Colonic mucosa (tissue), 4 donors: ENCODE results near the gene CIAO1. TPM values are rescaled to one million over a fixed set of nuclear protein-coding genes. Genes with fewer than 3 reads are reported as not detected.

Experiments
- DNase-seq: peaks from one replicate; pipeline ENCODE4 v3.0.0-alpha.2; 2020
- H3K27ac ChIP-seq: fragments of 200-600 bp; one replicate; pipeline ENCODE4 v1.8.0; 2021
- H3K27me3 ChIP-seq: fragments of 200-600 bp; one replicate; pipeline ENCODE4 v1.8.0; 2021
- H3K36me3 ChIP-seq: fragments of 200-600 bp; one replicate; pipeline ENCODE4 v1.8.0; 2021
- H3K4me1 ChIP-seq: fragments of 200-600 bp; one replicate; pipeline ENCODE4 v1.8.0; 2021; ENCODE audit warnings: mild to moderate bottlenecking
- H3K4me3 ChIP-seq: fragments of 200-600 bp; one replicate; pipeline ENCODE4 v1.8.0; 2021
- H3K9ac ChIP-seq, 2 donors: one replicate each; pipeline ENCODE4 v1.7.0; 2013; ENCODE audit warnings: control low read depth in 2 of 2, low read depth in 2 of 2, low read length in 2 of 2
- H3K9me3 ChIP-seq: fragments of 200-600 bp; one replicate; pipeline ENCODE4 v1.8.0; 2021
- intact Hi-C: fragments of 100-400 bp; cut with DNase I; formaldehyde crosslinking; loops from one replicate; pipeline ENCODE4 v1.14.1; 2022
- total RNA-seq, 2 donors: library from RNA; stranded (reverse); fragmentation: NEBNext Ultra II Directional in 1 of 2; extraction: Animal tissue kit (Norgen Biotek cat#: 25700) in 1 of 2; gene quantifications; one replicate each; pipeline ENCODE4 v1.2.1, GENCODE V29; 2021
- TF ChIP-seq, protein P1 (sequence below): fragments of 200-600 bp; IDR thresholded peaks from one replicate; pipeline ENCODE4 v1.8.0; 2022; ENCODE audit warnings: antibody characterized with exemption, mild to moderate bottlenecking
- donor health status: healthy.
- donor health status: DM: no; HTN: no; CAD: no.
- donor health status: DM: no; HTN: no; CAD: no.

The CIAO1 gene
- total RNA-seq, 2 donors from 2014 or later: 56.0 to 75.5 TPM

DNA sequence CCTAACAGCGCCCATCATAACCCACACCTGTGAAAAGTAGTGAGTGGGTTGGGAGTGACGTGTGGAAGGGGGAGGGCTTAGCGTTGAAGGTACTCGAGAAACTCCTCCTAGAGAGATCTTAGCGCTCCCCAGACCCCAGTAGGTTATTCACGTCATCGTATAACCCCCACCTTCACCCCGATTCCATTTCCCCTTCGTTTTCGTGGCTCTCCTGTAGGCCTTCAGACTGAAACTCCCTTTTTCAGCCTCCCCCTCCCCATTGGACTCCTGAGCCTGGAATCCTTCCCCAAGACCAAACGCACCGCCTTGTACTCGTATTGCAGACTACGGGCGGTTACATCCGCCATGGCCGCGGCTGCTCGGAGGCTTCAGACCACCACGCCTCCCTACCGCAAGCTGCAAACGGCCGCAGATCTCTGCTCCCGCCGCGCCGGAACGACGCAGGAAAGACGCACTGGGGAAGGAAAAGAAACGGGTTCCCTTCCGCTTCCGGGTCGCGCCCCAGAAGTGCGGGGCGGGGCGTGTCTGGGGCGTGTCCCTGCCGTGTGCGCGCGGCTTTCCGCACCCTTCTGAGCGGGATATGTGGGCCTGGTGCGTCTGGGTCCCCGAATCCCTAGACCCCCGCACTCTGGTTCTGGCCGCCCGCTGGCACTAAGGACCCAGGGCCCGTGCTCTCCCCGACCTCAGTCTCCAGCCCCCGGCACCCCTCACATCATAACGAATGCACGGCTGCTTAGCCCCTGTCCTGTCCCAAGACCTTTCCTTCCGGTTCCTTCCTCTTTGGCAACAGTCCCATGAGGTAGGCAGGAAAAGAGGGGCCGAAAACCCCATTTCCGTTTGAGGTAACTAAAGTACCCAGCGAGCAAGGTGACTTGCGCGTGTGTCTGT, 39.3 kb downstream of the CIAO1 start, which contains the start of gene SNRNP200:
Gene SNRNP200 (minus strand): TSS at position 456 of the 888 bp plus-strand sequence. CDS start 109 bp downstream, at position 347.
- peak; percentile 94 for DNase-seq

GRCh38 chr2:96305979-96306308, 39.9 kb downstream of the CIAO1 start:
- Histone ChIP-seq H3K4me1 (peaks cover 12% of the 10 kb centered on the region), H3K36me3 (peaks cover 17% of the 10 kb centered on the region), H3K27me3 (no peaks in the 10 kb centered on the region), H3K4me3 (peak overlapping the region; percentile 72), H3K27ac (peak overlapping the region; percentile 71), H3K9me3 (no peaks in the 10 kb centered on the region), H3K9ac (peak overlapping the region; percentile 74 to 95)
- intact Hi-C loops: no loop called here
- DNase-seq: peak; percentile 27
- TF ChIP-seq, protein P1, sequence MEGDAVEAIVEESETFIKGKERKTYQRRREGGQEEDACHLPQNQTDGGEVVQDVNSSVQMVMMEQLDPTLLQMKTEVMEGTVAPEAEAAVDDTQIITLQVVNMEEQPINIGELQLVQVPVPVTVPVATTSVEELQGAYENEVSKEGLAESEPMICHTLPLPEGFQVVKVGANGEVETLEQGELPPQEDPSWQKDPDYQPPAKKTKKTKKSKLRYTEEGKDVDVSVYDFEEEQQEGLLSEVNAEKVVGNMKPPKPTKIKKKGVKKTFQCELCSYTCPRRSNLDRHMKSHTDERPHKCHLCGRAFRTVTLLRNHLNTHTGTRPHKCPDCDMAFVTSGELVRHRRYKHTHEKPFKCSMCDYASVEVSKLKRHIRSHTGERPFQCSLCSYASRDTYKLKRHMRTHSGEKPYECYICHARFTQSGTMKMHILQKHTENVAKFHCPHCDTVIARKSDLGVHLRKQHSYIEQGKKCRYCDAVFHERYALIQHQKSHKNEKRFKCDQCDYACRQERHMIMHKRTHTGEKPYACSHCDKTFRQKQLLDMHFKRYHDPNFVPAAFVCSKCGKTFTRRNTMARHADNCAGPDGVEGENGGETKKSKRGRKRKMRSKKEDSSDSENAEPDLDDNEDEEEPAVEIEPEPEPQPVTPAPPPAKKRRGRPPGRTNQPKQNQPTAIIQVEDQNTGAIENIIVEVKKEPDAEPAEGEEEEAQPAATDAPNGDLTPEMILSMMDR: no peak

More for the DNA sequence above, 39.3 kb downstream of the CIAO1 start, which contains the start of gene SNRNP200:
- Histone ChIP-seq H3K4me1 (peaks cover 12% of the 10 kb centered on the region), H3K36me3 (peaks cover 21% of the 10 kb centered on the region), H3K9ac (peak within 1 kb of the TSS; percentile 74 to 95), H3K27ac (peak within 1 kb of the TSS; percentile 71), H3K27me3 (no peaks in the 10 kb centered on the region), H3K4me3 (peak within 1 kb of the TSS; percentile 72), H3K9me3 (no peaks in the 10 kb centered on the region)
- intact Hi-C loops: no loop called here
- TF ChIP-seq, protein P1: no peak

DNA sequence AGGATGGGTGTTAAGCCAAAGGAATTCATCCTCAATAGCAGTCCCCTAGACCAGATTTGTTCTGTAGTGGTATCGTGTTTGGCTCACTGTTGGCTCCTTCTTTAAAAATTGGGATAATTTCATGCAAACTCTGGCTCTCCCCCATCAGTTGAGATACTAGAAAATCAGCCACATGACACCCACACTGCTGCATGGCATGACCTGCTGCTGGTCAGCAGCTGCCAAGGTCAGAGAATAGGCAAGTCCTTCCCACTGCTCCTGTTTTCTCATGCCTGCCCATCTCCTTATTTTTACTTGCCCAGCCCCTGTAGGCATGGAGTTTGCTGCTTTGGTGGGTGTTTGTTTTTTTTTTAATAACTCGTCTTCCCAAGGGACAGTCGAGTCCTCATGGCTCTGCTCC, 40.3 kb downstream of the CIAO1 start:
- H3K27me3 ChIP-seq: no peaks in the 10 kb centered on the region
- peaks cover 14% of the 10 kb centered on the region for H3K36me3 ChIP-seq
- H3K4me3 ChIP-seq: peak overlapping the region; percentile 72
- peaks cover 12% of the 10 kb centered on the region for H3K4me1 ChIP-seq
- intact Hi-C loops: no loop called here
- TF ChIP-seq, protein P1: no peak
- DNase-seq: no peak
- no peaks in the 10 kb centered on the region for H3K9me3 ChIP-seq
- H3K27ac ChIP-seq: peak overlapping the region; percentile 71
- peak overlapping the region in 1 of 2 donors; percentile 95 for H3K9ac ChIP-seq

DNA sequence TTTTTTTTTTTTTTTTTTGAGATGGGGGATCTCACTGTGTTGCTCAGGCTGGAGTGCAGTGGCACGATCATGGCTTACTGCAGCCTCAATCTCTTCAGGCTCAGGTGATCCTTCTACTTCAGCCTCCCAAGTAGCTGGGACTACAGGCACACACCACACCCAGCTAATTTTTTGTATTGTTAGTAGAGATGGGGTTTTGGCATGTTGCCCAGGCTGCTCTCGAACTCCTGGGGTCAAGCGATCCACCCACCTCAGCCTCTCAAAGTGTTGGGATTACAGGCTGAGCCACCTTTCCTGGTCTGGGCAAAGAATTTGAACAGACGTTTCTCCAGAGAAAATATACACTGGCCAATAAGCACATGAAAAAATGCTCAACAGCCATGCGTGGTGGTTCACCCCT, 42.2 kb downstream of the CIAO1 start:
- TF ChIP-seq, protein P1: no peak
- Histone ChIP-seq H3K27me3 (no peaks in the 10 kb centered on the region), H3K36me3 (peaks cover 2% of the 10 kb centered on the region), H3K9me3 (no peaks in the 10 kb centered on the region), H3K27ac (no peak overlapping the region), H3K9ac (no peak overlapping the region), H3K4me3 (no peak overlapping the region), H3K4me1 (peaks cover 12% of the 10 kb centered on the region)
- no peak for DNase-seq
- intact Hi-C loops: no loop called here

GRCh38 chr2:96315005-96315399, 49.0 kb downstream of the CIAO1 start:
- Histone ChIP-seq H3K36me3 (no peaks in the 10 kb centered on the region), H3K27ac (no peak overlapping the region), H3K4me1 (no peaks in the 10 kb centered on the region), H3K4me3 (no peak overlapping the region), H3K9ac (no peak overlapping the region), H3K27me3 (peaks cover 4% of the 10 kb centered on the region), H3K9me3 (no peaks in the 10 kb centered on the region)
- TF ChIP-seq, protein P1: no peak
- DNase-seq: no peak
- intact Hi-C loops: no loop called here
